H9 (cell line): ENCODE data around the gene AJAP1. TPM values are rescaled to one million over a fixed set of nuclear protein-coding genes. Genes with fewer than 3 reads are reported as not detected.

Experiments used
- DNase-seq: peaks from one replicate; pipeline ENCODE4 v3.0.0-alpha.2; 2017
- H2AFZ ChIP-seq: one replicate; pipeline ENCODE4 v1.6.1; 2013; ENCODE audit warnings: mild to moderate bottlenecking, low read length, control low read depth, moderate library complexity
- H2AK5ac ChIP-seq: 2 replicates; pipeline ENCODE4 v1.6.1; 2013; ENCODE audit warnings: low read length, control low read depth, mixed read lengths; ENCODE audit not compliant: insufficient read length
- H2BK120ac ChIP-seq: one replicate; pipeline ENCODE4 v1.6.1; 2013; ENCODE audit warnings: low read depth, mild to moderate bottlenecking, low read length, control low read depth, inconsistent platforms; ENCODE audit not compliant: poor library complexity, severe bottlenecking
- H2BK12ac ChIP-seq: 2 replicates; pipeline ENCODE4 v1.6.1; 2013; ENCODE audit warnings: low read length, control low read depth, mixed read lengths, low read depth; ENCODE audit not compliant: insufficient read length
- H2BK15ac ChIP-seq: 2 replicates; pipeline ENCODE4 v1.6.1; 2013; ENCODE audit warnings: low read depth, low read length, control low read depth
- H2BK20ac ChIP-seq: one replicate; pipeline ENCODE4 v1.6.1; 2013; ENCODE audit warnings: low read depth, mild to moderate bottlenecking, low read length, control low read depth, inconsistent platforms; ENCODE audit not compliant: poor library complexity, severe bottlenecking
- H2BK5ac ChIP-seq: 2 replicates; pipeline ENCODE4 v1.6.1; 2013; ENCODE audit warnings: low read length, control low read depth, mixed read lengths; ENCODE audit not compliant: insufficient read length
- H3K14ac ChIP-seq: 2 replicates; pipeline ENCODE4 v1.6.1; 2013; ENCODE audit warnings: low read length, control low read depth; ENCODE audit not compliant: insufficient read depth
- H3K18ac ChIP-seq: 2 replicates; pipeline ENCODE4 v1.6.1; 2013; ENCODE audit warnings: low read depth, mild to moderate bottlenecking, mixed read lengths, low read length, control low read depth; ENCODE audit not compliant: insufficient read length
- H3K23ac ChIP-seq: 2 replicates; pipeline ENCODE4 v1.6.1; 2013; ENCODE audit warnings: low read length, control low read depth, mixed read lengths, low read depth; ENCODE audit not compliant: insufficient read length
- H3K23me2 ChIP-seq: 2 replicates; pipeline ENCODE4 v1.6.1; 2013; ENCODE audit warnings: low read depth, mild to moderate bottlenecking, mixed read lengths, low read length, control low read depth; ENCODE audit not compliant: insufficient read length, poor library complexity, severe bottlenecking
- H3K27ac ChIP-seq: 2 replicates; pipeline ENCODE4 v1.5.1; 2013; ENCODE audit warnings: low read length, control low read depth, mixed read lengths, low read depth; ENCODE audit not compliant: insufficient read length
- H3K27me3 ChIP-seq: 2 replicates; pipeline ENCODE4 v1.6.1; 2013; ENCODE audit warnings: low read length, control low read depth, inconsistent platforms; ENCODE audit not compliant: insufficient read depth
- H3K4ac ChIP-seq: 2 replicates; pipeline ENCODE4 v1.6.1; 2013; ENCODE audit warnings: low read depth, mild to moderate bottlenecking, control low read depth, inconsistent platforms, low read length, moderate library complexity
- H3K4me1 ChIP-seq: 2 replicates; pipeline ENCODE4 v1.6.1; 2013; ENCODE audit warnings: low read length, control low read depth, inconsistent platforms; ENCODE audit not compliant: insufficient read depth
- H3K4me2 ChIP-seq: 2 replicates; pipeline ENCODE4 v1.6.1; 2013; ENCODE audit warnings: low read length, control low read depth, mixed read lengths; ENCODE audit not compliant: insufficient read length, insufficient read depth
- H3K56ac ChIP-seq: 2 replicates; pipeline ENCODE4 v1.6.1; 2013; ENCODE audit warnings: low read depth, mild to moderate bottlenecking, mixed read lengths, low read length, control low read depth; ENCODE audit not compliant: insufficient read length
- H3K79me1 ChIP-seq: 2 replicates; pipeline ENCODE4 v1.6.1; 2013; ENCODE audit warnings: low read depth, mild to moderate bottlenecking, moderate library complexity, low read length, control low read depth, inconsistent platforms; ENCODE audit not compliant: insufficient read depth, poor library complexity, severe bottlenecking
- H3K79me2 ChIP-seq: 2 replicates; pipeline ENCODE4 v1.6.1; 2013; ENCODE audit warnings: low read length, control low read depth, inconsistent platforms; ENCODE audit not compliant: insufficient read depth
- H3K9ac ChIP-seq: 2 replicates; pipeline ENCODE4 v1.6.1; 2013; ENCODE audit warnings: low read length, control low read depth, mixed read lengths; ENCODE audit not compliant: insufficient read length; ENCODE audit errors: extremely low read depth
- H3K9me3 ChIP-seq: one replicate; pipeline ENCODE4 v1.6.1; 2013; ENCODE audit warnings: low read depth, low read length, inconsistent platforms; ENCODE audit not compliant: control insufficient read depth
- H3T11ph ChIP-seq: one replicate; pipeline ENCODE4 v1.6.1; 2013; ENCODE audit warnings: mild to moderate bottlenecking, low read length, control low read depth, inconsistent platforms
- H4K20me1 ChIP-seq: one replicate; pipeline ENCODE4 v1.6.1; 2013; ENCODE audit not compliant: control insufficient read depth, insufficient read length, insufficient read depth
- H4K5ac ChIP-seq: 2 replicates; pipeline ENCODE4 v1.6.1; 2013; ENCODE audit warnings: low read depth, mild to moderate bottlenecking, mixed read lengths, low read length, control low read depth; ENCODE audit not compliant: insufficient read length
- H4K8ac ChIP-seq: replicated peaks from 2 replicates; pipeline ENCODE4 v1.6.1; 2013; ENCODE audit warnings: low read length, control low read depth, mixed read lengths, low read depth; ENCODE audit not compliant: insufficient read length
- H4K91ac ChIP-seq: 2 replicates; pipeline ENCODE4 v1.6.1; 2013; ENCODE audit warnings: low read depth, mild to moderate bottlenecking, moderate library complexity, mixed read lengths, low read length, control low read depth; ENCODE audit not compliant: insufficient read length
- H3K27ac Mint-ChIP-seq, 3 experiments: 2 replicates in 2 of 3; 3 replicates in 1 of 3; pipeline ENCODE4 v1.8.0; 2020 to 2021; ENCODE audit warnings: mixed read lengths in 3 of 3, mild to moderate bottlenecking in 1 of 3, moderate library complexity in 1 of 3
- H3K27me3 Mint-ChIP-seq: 2 replicates; pipeline ENCODE4 v1.8.0; 2021; ENCODE audit warnings: low read depth, mild to moderate bottlenecking, moderate library complexity, mixed read lengths
- H3K36me3 Mint-ChIP-seq, 3 experiments: 2 replicates in 2 of 3; 3 replicates in 1 of 3; pipeline ENCODE4 v1.8.0; 2020 to 2021; ENCODE audit warnings: low read depth in 3 of 3, mixed read lengths in 3 of 3; ENCODE audit not compliant: insufficient read depth in 1 of 3
- H3K4me1 Mint-ChIP-seq, 2 experiments: 2 replicates each; pipeline ENCODE4 v1.8.0; 2020; ENCODE audit warnings: mixed read lengths in 2 of 2
- H3K4me3 Mint-ChIP-seq, 2 experiments: 2 replicates in 1 of 2; 3 replicates in 1 of 2; pipeline ENCODE4 v1.8.0; 2020 to 2021; ENCODE audit warnings: mild to moderate bottlenecking in 2 of 2, mixed read lengths in 2 of 2, moderate library complexity in 1 of 2
- H3K9me3 Mint-ChIP-seq, 2 experiments: 2 replicates in 1 of 2; 3 replicates in 1 of 2; pipeline ENCODE4 v1.8.0; 2020; ENCODE audit warnings: mild to moderate bottlenecking in 2 of 2, mixed read lengths in 2 of 2, moderate library complexity in 1 of 2
- CTCF ChIP-seq: fragments of 200-600 bp; sonication (generic); conservative IDR thresholded peaks from 3 replicates; pipeline ENCODE4 v1.8.0; 2021; ENCODE audit warnings: antibody characterized with exemption, mild to moderate bottlenecking
- WGBS: extraction: QIAGEN DNeasy Blood & Tissue Kit; methylation state at CpG from one replicate; pipeline ENCODE4 v1.1.7; 2013; ENCODE audit warnings: missing lambda C conversion rate, low lambda C conversion rate, mixed read lengths; ENCODE audit not compliant: insufficient read length; ENCODE audit errors: extremely low coverage; 5-methylcytosine and 5-hydroxymethylcytosine counted together
- total RNA-seq: library from RNA; stranded (reverse); gene quantifications from 2 replicates; pipeline ENCODE4 v1.2.1, GENCODE V29; 2021

The AJAP1 gene
- total RNA-seq, 1 experiment from 2014 or later: 8.6 TPM

- WGBS: no CpG with 5 or more reads among the region's 7 CpGs
- H3K4me2 ChIP-seq: no peak overlapping the region
- Mint-ChIP-seq H3K27me3 (peaks cover 9% of the 10 kb centered on the region), H3K36me3 (no peaks in the 10 kb centered on the region), H3K27ac (no peak overlapping the region), H3K9me3 (peaks cover 2 to 6% of the 10 kb centered on the region in 2 experiments; a peak in 2 of 5 replicates), H3K4me1 (peaks cover 2% of the 10 kb centered on the region in 2 experiments; a peak in 1 of 4 replicates), H3K4me3 (no peak overlapping the region)
- H2BK20ac ChIP-seq: no peak overlapping the region
- H3K9me3 ChIP-seq: no peaks in the 10 kb centered on the region
- no peak overlapping the region for H4K8ac ChIP-seq
- no peak overlapping the region for H4K5ac ChIP-seq
- no peaks in the 10 kb centered on the region for H3K27me3 ChIP-seq
- no peak overlapping the region for H3K56ac ChIP-seq
- no peak overlapping the region for H4K91ac ChIP-seq
- no peaks in the 10 kb centered on the region for H3K79me1 ChIP-seq
- H3K4me1 ChIP-seq: no peaks in the 10 kb centered on the region
- no peak overlapping the region for H2AFZ ChIP-seq
- H3K27ac ChIP-seq: no peak overlapping the region
- no peak overlapping the region for H2AK5ac ChIP-seq
- no peaks in the 10 kb centered on the region for H3K79me2 ChIP-seq
- no peak overlapping the region for H3K4ac ChIP-seq
- H3K9ac ChIP-seq: no peak overlapping the region
- H3K18ac ChIP-seq: no peak overlapping the region
- H4K20me1 ChIP-seq: no peaks in the 10 kb centered on the region
- no peak overlapping the region for H2BK12ac ChIP-seq
- no peak for TF ChIP-seq CTCF
- no peak overlapping the region for H3K14ac ChIP-seq
- no peaks in the 10 kb centered on the region for H3K23me2 ChIP-seq
- H2BK15ac ChIP-seq: no peak overlapping the region
- H3K23ac ChIP-seq: no peak overlapping the region
- no peak overlapping the region for H2BK120ac ChIP-seq
- H2BK5ac ChIP-seq: no peak overlapping the region
- no peak for DNase-seq
- H3T11ph ChIP-seq: no peak overlapping the region
Measured at GRCh38 chr1:4628992-4629391, 25.4 kb upstream of the AJAP1 start.
